ENCODE results near the gene SDS. TPM values are rescaled to one million over a fixed set of nuclear protein-coding genes. Genes with fewer than 3 reads are reported as not detected.

Gene SDS
- total RNA-seq, 4 donors from 2014 or later: not detected

GRCh38 chr12:113396828-113397496, 6.7 kb downstream of the SDS start:
- Histone ChIP-seq H3K27me3 (no peaks in the 10 kb centered on the region), H3K4me1 (no peaks in the 10 kb centered on the region), H3K36me3 (no peaks in the 10 kb centered on the region), H3K27ac (no peak overlapping the region), H3K9me3 (no peaks in the 10 kb centered on the region), H3K4me3 (no peak overlapping the region)
- intact Hi-C loops (cut with DNase I; ENCODE audit: low total_unique reads): no loop called here
- TF ChIP-seq CTCF (IDR thresholded peaks at IDR 0.05): no peak
- TF ChIP-seq POLR2A (IDR thresholded peaks at IDR 0.05): no peak
- DNase-seq: no peak

GRCh38 chr12:113396200-113396599, 7.5 kb downstream of the SDS start:
- TF ChIP-seq CTCF (IDR thresholded peaks at IDR 0.05) (no peak), POLR2A (IDR thresholded peaks at IDR 0.05) (no peak)
- Histone ChIP-seq H3K36me3 (no peaks in the 10 kb centered on the region), H3K27me3 (no peaks in the 10 kb centered on the region), H3K4me1 (no peaks in the 10 kb centered on the region), H3K9me3 (no peaks in the 10 kb centered on the region), H3K4me3 (no peak overlapping the region), H3K27ac (no peak overlapping the region)
- no peak for DNase-seq
- intact Hi-C loops (cut with DNase I; ENCODE audit: low total_unique reads): no loop called here

GRCh38 chr12:113395119-113395518, 8.6 kb downstream of the SDS start:
- Histone ChIP-seq H3K27ac (no peak overlapping the region), H3K4me1 (no peaks in the 10 kb centered on the region), H3K4me3 (no peak overlapping the region), H3K36me3 (no peaks in the 10 kb centered on the region), H3K9me3 (no peaks in the 10 kb centered on the region), H3K27me3 (no peaks in the 10 kb centered on the region)
- intact Hi-C loops (cut with DNase I; ENCODE audit: low total_unique reads): no loop called here
- DNase-seq: no peak
- TF ChIP-seq CTCF (IDR thresholded peaks at IDR 0.05): no peak
- TF ChIP-seq POLR2A (IDR thresholded peaks at IDR 0.05): no peak

- H3K4me1 ChIP-seq: no peaks in the 10 kb centered on the region
- H3K27ac ChIP-seq: no peak overlapping the region
- H3K36me3 ChIP-seq: no peaks in the 10 kb centered on the region
- intact Hi-C loops (cut with DNase I; ENCODE audit: low total_unique reads): no loop called here
- no peak overlapping the region for H3K4me3 ChIP-seq
- TF ChIP-seq POLR2A (IDR thresholded peaks at IDR 0.05) (no peak), CTCF (IDR thresholded peaks at IDR 0.05) (no peak)
- H3K27me3 ChIP-seq: no peaks in the 10 kb centered on the region
- no peaks in the 10 kb centered on the region for H3K9me3 ChIP-seq
- DNase-seq: no peak
Measured at GRCh38 chr12:113393749-113394148, 9.9 kb downstream of the SDS start.

- H3K9me3 ChIP-seq: no peaks in the 10 kb centered on the region
- H3K4me3 ChIP-seq: no peak overlapping the region
- H3K4me1 ChIP-seq: no peaks in the 10 kb centered on the region
- intact Hi-C loops (cut with DNase I; ENCODE audit: low total_unique reads): no loop called here
- H3K36me3 ChIP-seq: no peaks in the 10 kb centered on the region
- H3K27me3 ChIP-seq: no peaks in the 10 kb centered on the region
- no peak overlapping the region for H3K27ac ChIP-seq
- TF ChIP-seq POLR2A (IDR thresholded peaks at IDR 0.05): no peak
- no peak for TF ChIP-seq CTCF (IDR thresholded peaks at IDR 0.05)
- DNase-seq: no peak
Measured at GRCh38 chr12:113392988-113393579, 10.6 kb downstream of the SDS start.
